GM21723 (cell line): ENCODE measurements around the gene ZNF804A.

Experiments used
- ATAC-seq: cut with Tn5 transposase; IDR thresholded peaks from one replicate; pipeline ENCODE4 v1.9.1; 2021; ENCODE audit warnings: mild to moderate bottlenecking, moderate library complexity; ENCODE audit not compliant: unreplicated experiment

The ZNF804A gene

DNA sequence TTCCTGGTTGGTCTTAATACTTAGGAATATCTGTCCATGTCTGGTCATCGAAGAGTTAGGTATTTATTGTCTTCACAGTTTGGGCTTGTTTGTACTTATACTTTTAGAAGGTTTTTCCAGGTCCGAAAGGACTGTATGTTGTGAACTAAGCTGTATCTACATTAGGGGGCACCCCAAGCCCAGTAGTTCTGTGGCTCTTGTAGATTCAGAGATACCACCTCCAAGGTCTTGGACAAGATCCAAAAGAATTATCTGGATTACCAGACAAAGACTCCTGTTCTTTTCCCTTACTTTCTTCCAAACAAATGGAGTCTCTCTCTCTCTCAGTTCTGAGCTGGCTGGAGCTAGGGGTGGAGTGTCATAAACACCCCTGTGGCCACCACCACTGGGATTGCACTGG lies 328.7 kb downstream of the ZNF804A start:
- no peak for ATAC-seq

DNA sequence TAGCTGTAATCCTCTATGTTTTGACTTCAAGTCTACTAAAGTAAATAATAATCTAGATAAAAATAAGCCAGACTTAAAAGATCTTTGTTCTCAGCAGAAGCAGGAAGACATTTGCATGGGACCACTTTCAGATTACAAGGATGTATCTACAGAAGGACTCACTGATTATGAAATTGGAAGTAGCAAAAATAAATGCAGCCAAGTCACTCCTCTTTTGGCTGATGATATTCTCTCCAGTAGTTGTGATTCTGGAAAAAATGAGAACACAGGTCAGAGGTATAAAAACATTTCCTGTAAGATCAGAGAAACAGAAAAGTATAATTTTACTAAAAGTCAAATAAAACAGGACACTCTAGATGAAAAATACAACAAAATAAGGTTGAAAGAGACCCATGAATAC lies 338.4 kb downstream of the ZNF804A start:
- ATAC-seq, result no peak

DNA sequence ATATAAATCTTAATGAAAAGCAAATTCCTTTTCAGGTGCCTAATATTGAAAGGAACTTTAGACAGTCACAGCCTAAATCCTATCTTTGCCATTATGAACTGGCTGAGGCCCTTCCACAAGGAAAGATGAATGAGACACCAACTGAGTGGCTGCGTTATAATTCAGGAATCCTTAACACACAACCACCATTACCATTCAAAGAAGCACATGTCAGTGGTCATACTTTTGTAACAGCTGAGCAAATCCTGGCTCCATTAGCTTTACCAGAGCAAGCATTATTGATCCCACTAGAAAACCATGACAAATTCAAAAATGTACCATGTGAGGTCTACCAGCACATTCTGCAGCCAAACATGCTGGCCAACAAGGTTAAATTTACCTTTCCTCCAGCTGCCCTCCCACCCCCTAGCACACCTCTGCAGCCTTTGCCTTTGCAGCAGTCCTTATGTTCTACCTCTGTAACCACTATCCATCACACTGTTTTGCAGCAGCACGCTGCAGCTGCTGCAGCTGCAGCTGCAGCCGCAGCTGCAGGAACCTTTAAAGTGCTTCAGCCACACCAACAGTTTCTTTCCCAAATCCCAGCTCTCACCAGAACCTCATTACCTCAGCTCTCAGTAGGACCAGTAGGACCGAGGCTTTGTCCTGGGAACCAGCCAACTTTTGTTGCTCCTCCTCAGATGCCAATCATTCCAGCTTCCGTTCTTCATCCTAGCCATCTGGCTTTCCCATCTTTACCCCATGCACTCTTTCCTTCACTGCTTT lies 340.1 kb downstream of the ZNF804A start:
- no peak for ATAC-seq

DNA sequence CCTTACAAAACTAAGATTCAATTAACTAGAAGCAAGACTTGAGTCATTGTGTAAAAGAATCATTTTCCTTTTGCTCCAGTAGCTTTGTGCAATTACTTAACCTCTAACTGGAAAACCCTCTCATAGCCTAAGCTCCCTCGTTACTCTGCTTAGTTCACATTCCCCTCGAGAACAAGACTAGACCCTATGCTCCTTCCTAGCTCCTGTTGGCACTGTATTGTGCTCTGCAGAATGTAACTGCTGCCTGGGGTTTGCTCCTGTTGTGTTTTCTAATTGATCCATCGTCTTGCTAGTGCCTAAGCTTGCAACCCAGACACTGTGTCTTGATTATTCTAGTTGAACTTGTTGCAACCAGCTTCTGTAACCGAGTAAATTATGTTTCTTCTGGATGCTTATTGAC lies 347.0 kb downstream of the ZNF804A start:
- ATAC-seq, result no peak

DNA sequence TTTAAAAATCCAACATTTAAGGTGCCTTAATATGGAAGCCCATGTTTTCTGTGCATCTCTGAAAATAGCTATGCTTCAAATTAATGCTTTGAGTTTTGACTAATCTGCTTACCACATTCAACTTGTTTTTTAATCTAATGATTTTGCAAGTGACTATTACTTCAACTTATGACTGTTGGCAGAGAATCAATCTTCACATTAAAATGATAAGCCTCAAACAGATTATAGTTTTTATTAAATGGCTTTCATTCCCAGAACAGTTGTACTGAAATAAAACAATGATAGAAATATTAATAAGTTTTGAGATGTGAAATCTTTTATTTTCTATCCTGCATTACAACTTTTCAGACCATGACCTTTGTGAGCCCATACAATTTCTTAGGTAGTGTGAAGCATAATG lies 347.5 kb downstream of the ZNF804A start:
- no peak for ATAC-seq

DNA sequence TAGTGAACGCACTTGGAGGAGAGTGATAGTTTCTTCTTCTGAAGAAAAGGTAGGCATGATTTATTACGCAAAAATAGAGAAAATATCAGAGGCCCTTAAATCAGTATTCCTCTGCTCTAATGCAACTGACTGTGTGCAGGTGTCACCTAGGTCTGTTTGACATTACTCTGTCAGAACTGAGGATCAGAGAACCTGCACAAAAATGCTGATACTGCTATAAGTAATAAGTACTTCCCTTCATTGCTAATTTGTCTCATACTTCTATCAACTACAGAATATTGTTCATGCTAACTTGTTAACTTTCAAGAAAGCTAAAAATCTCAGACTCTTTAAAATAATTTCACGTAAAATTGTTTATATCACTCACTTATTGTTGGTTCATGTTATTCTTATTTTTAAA lies 358.5 kb downstream of the ZNF804A start:
- no peak for ATAC-seq

DNA sequence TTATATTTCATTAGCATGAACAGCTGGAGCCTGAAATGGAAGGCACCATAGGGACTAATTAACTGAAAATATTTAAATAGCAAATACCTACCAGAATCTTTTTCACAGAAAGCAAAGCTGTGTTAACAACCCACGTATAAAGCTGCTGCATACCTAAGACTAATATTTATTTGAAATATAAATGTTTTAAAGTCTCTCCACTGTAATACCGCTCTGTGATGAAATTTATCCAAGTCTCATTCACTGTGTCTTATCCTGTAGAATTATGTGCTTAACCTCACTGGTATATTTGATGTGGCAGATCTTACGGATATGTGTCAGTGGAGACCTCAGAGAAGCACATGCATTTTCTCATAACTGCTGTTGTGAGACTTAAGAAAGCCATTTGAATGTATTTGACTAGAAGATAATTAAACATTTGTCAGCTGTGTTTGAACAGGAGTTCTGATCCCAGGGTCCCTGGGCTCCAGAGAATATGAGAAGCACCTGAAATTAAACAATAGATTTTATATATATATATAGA lies 373.3 kb downstream of the ZNF804A start:
- no peak for ATAC-seq
